GM18868 (cell line): ENCODE results near the gene MCC.

Source experiments
- ATAC-seq: cut with Tn5 transposase; IDR thresholded peaks from one replicate; pipeline ENCODE4 v1.9.1; 2021; ENCODE audit warnings: mild to moderate bottlenecking, moderate library complexity; ENCODE audit not compliant: unreplicated experiment

MCC gene

GRCh38 chr5:113230711-113231652 is 257.3 kb downstream of the MCC start:
- no peak for ATAC-seq

- ATAC-seq: no peak
Measured at GRCh38 chr5:113227798-113228197, 260.5 kb downstream of the MCC start.

GRCh38 chr5:113226116-113226736 is 262.0 kb downstream of the MCC start:
- ATAC-seq: no peak

- ATAC-seq: no peak
Measured at GRCh38 chr5:113225259-113225658, 263.0 kb downstream of the MCC start.

GRCh38 chr5:113224605-113225065 is 263.6 kb downstream of the MCC start:
- ATAC-seq: no peak

GRCh38 chr5:113223831-113224604 is 264.2 kb downstream of the MCC start:
- ATAC-seq: no peak

- ATAC-seq: no peak
Measured at GRCh38 chr5:113223315-113223714, 264.9 kb downstream of the MCC start.

GRCh38 chr5:113221294-113222176 is 266.7 kb downstream of the MCC start:
- no peak for ATAC-seq

- no peak for ATAC-seq
Measured at GRCh38 chr5:113219695-113220094, 268.6 kb downstream of the MCC start.

GRCh38 chr5:113218906-113219517 is 269.2 kb downstream of the MCC start:
- ATAC-seq: no peak

GRCh38 chr5:113218200-113218599 is 270.1 kb downstream of the MCC start:
- ATAC-seq: no peak

- no peak for ATAC-seq
Measured at GRCh38 chr5:113217619-113218184, 270.6 kb downstream of the MCC start.

- ATAC-seq: no peak
Measured at GRCh38 chr5:113216545-113216944, 271.7 kb downstream of the MCC start.

- ATAC-seq: no peak
Measured at GRCh38 chr5:113215401-113216060, 272.7 kb downstream of the MCC start.

- ATAC-seq: no peak
Measured at GRCh38 chr5:113214606-113215323, 273.5 kb downstream of the MCC start.

GRCh38 chr5:113213551-113214425 is 274.5 kb downstream of the MCC start:
- peak; percentile 71 for ATAC-seq

- ATAC-seq: no peak
Measured at GRCh38 chr5:113212244-113212920, 275.9 kb downstream of the MCC start.
